Measurements from ENCODE around the gene TMEM131L.

- TF ChIP-seq EGR1 (IDR thresholded peaks at IDR 0.05), result no peak
- TF ChIP-seq CEBPB (IDR thresholded peaks at IDR 0.05), result no peak
- no peak for TF ChIP-seq YY1 (IDR thresholded peaks at IDR 0.05; ENCODE audit: low read depth)
- no peak for TF ChIP-seq NFIC (IDR thresholded peaks at IDR 0.05)
- no peak for TF ChIP-seq TEAD4 (IDR thresholded peaks at IDR 0.05)
- no peak for TF ChIP-seq REST (IDR thresholded peaks at IDR 0.05; ENCODE audit: low read depth)
- TF ChIP-seq EP300 (IDR thresholded peaks at IDR 0.05; ENCODE audit: borderline replicate concordance), result no peak
- no peak for TF ChIP-seq TAF1 (IDR thresholded peaks at IDR 0.05; ENCODE audit: low read depth)
- no peak for TF ChIP-seq RAD21 (IDR thresholded peaks at IDR 0.05; ENCODE audit: low read depth)
- TF ChIP-seq TCF12 (IDR thresholded peaks at IDR 0.05; ENCODE audit: low read depth), result no peak
Observed at GRCh38 chr4:153419029-153419428, 47.1 kb upstream of the TMEM131L start.

Measured in Ishikawa (cell line).